Subcutaneous adipose tissue (tissue), 4 donors: ENCODE results near the gene PET100. TPM values are rescaled to one million over a fixed set of nuclear protein-coding genes. Genes with fewer than 3 reads are reported as not detected.

Experiments used
- CTCF ChIP-seq: fragments of 450-650 bp; IDR thresholded peaks from one replicate; pipeline ENCODE4 v1.5.1; 2016; ENCODE audit warnings: low read depth, mild to moderate bottlenecking, control low read depth, antibody characterized with exemption, moderate library complexity
- total RNA-seq, 4 donors: library from RNA; depleted of rRNA; stranded (reverse); fragments of >200 nt; gene quantifications; one replicate each; pipeline ENCODE4 v1.1.0, GENCODE V29; 2016

PET100 gene
- total RNA-seq, 4 donors from 2014 or later: 8.3 to 35.4 (median 21.1) TPM

GRCh38 chr19:7637374-7638256, 8.0 kb downstream of the PET100 start:
- no peak for TF ChIP-seq CTCF

GRCh38 chr19:7638802-7639465, 9.3 kb downstream of the PET100 start:
- no peak for TF ChIP-seq CTCF

GRCh38 chr19:7639863-7640348, 10.3 kb downstream of the PET100 start:
- TF ChIP-seq CTCF: no peak

- TF ChIP-seq CTCF: no peak
Observed at GRCh38 chr19:7640803-7641202, 11.2 kb downstream of the PET100 start.

GRCh38 chr19:7641290-7642276, 12.0 kb downstream of the PET100 start:
- TF ChIP-seq CTCF: no peak

GRCh38 chr19:7642295-7643030, 12.9 kb downstream of the PET100 start:
- TF ChIP-seq CTCF: no peak
